SIG-M5 treated with dmso at 0.1 percent for 504 hours (cell line): ENCODE results near the gene DNAJC5.
"Not testable (repeated sequence)": the region's sequence is repeated elsewhere in the genome, so short reads cannot be mapped to it uniquely, and the experiment has no call there.

Source experiments
- DNase-seq: peaks from one replicate; lab custom pipeline; 2025; ENCODE audit not compliant: unreplicated experiment; lab: John Stamatoyannopoulos, UW

Gene DNAJC5, protein sequence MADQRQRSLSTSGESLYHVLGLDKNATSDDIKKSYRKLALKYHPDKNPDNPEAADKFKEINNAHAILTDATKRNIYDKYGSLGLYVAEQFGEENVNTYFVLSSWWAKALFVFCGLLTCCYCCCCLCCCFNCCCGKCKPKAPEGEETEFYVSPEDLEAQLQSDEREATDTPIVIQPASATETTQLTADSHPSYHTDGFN

DNA sequence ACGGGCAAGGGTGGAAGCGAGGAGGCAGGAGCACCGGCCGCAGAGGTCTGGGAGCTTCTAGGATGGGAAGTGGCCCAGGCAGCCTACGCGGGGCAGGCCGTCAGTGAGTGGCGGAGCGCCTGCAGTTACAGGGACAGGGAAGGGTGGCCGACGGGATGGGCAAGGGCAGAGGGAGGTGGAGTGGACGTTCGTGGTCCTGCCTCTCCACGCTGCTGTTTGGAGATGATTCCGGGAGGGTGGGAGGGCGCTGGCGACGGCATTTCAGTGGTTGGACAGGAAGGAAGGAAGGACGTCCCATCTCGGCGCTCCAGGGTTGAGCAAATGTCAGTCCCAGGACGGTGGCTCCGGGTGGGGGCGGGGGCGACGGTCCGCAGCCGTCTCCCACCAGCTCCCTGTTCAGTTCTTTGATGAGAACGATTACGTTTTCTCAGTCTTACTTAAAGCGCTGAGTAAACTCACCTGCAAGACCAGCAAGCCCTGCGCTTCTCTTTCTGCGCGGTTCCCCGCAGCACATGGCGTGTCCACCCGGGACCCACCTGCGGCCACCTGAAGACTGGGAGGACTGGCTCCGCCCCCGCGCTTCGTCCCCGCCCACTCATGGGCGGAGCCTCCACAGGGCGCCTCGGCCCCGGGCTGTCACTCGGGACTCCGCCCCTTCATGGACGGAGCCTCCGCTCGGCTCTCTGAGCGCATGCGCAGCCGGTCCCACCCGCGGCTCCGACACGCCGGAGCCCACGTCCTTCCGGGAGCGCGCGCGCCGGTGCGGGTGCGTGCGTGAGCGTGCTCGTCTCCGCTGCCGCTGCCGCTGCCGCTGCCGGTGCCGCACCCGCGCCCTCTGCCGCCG lies at the start of gene DNAJC5:
Gene DNAJC5 (plus strand): TSS at position 769 of the 844 bp plus-strand sequence. CDS start 33,220 bp downstream, outside the sequence.
- DNase-seq: peak; percentile 84

DNA sequence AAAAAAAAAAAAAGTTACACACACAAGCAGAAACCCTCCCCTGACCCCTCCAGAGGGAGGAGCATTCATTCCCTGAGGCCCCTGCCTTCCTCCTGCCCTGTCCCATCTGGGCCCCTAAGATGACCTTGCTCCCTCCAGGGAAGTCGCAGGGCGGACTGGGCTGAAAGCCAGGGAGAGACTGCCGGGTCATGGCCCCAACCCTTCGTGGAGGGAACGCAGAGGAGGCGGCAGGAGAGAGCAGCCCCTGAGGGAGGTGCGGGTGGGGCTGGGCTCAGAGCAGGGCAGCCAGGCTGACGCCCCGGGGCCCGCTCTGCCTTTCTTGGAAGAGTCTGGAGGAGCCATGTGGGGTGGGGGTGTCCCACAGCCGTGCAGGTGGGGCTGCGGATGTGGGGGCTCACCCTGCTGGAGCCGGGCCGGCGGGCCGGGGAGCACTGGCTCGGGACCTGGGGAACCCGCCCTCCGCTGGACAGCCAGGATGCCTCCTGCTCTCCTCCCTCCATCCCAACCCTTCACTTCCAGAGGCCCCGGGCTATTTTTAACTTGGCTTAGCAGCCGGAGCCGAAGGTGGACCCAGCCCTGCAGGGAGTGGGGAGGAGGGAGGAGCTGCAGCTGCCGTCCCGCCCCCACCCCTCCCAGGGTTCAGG lies 48.7 kb upstream of the DNAJC5 start:
- no peak for DNase-seq

DNA sequence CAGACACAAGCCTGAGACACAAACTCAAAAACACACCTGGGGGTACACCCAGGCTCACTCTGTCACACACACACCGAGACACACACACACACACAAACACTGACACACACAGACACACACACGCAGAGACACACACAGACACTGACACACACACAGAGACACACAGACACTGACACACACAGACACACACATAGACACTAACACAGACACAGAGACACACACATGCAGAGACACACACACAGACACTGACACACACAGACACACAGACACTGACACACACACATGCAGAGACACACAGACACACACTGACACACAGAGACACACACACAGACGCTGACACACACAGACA lies 48.1 kb upstream of the DNAJC5 start:
- no peak for DNase-seq

DNA sequence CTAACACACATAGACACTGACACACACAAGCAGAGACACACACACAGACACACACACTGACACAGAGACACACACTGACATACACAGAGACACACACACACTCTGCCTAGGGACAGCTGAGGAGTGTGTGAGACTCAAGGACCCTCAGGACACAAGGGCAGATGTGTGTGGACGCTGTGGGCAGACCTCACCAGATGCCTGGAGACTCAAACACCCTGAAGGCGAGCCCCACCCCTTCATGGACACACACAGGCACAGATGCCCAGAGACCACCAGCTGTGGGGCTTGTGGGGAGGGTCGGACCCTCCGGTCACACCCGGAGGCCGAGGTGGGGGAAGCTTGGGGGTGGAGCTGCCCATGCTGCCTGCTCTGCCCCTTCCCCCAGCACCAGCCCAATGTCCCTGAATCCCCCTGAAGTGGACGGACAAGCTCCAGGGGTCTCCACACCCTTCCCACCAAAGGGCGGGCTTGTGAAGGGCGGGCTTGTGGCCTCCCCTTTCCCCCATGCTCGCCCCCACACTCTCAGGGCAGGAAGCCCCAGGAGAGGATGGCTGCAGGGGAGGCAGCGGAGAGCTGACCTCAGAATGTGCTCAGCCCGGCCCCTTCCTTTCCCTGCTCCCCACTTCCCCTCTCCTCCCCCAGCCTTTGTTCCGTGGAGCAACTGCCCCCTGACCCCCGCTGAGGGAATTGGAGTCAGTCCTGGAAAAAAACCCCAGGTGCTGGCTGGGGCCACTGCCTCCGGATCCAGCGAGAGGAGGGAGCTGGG lies 47.5 kb upstream of the DNAJC5 start:
- no peak for DNase-seq

DNA sequence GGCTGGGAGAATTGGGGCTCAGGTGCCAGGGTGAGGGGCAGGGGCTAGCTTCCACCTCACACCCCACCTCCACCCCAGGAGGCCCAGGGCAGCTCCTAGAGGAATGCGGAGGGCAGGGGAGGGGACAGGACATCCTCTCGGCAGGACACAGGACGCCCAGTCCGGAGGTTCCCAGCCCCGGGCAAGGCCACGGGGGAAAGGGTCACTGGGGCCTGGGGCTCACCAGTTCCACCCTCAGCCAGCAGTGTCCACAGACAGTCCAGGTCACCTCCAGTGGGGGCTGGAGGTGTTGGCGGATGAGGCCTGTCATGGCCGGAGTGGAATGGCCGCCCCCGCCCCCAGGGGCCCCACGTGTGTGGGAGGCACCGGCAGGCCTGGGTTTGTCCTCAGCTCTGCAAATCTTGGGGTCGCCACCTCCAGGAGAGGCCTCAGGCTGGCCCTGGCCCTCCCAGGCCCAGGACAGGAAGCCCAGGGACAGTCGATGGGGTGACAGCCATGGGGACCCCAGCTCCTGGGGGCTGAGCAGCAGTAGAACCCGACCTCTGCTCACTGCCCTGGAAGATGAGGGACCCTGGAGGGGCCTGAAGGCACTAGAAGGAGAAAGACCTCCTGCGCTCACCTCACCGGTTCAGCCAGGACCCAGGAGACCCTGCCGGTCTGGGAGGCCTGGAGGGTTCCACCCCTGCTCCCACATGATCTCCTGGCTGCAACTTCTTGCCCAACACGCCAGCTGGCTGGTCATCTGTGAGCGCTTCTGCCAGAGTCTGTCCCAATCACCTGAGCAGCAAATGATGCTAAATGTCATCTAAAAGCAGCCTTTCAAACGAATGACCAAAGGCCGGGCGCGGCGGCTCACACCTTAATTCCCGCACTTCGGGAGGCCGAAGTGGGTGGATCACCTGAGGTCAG lies 46.7 kb upstream of the DNAJC5 start:
- no peak for DNase-seq

DNA sequence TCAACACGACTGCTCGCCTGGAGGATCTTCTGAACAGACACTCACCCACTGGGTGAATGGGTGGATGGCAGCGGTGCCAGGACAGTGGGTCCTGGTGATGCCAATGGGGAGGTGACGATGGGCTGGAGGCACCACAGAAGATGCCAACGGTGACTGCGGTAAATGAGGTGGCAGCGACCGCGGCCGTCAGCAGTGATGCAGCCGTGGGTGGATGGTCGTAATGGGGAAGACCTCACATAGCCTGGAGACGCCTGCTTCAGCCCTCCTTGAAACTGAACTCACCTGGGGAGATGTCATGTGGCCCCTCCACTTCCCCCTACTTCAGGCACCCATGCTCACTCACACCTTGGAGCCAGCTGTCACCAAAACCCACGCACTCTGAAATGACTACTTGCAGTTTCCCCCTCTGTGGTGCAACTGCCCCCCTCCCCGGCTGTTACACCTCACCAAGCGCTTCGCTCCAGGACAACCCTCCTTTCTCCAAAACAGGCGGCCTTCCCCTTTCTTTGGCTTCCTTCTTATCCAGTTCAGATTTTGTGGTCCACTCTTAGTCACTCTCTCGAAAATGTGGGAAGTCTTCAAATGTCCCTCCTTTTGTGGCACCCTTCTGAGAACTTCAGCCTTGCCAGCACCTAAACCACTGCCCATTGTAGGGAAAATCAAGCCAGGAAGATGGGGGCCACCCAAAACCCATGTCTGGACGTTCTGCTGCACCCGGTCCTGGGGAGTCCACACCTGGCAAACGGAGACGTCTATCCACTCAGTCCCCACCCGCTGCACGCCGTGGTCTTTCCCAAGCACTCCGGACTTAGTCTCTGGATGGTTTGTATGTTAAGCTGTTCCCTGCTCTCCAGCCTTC lies 44.0 kb upstream of the DNAJC5 start:
- no peak for DNase-seq

DNA sequence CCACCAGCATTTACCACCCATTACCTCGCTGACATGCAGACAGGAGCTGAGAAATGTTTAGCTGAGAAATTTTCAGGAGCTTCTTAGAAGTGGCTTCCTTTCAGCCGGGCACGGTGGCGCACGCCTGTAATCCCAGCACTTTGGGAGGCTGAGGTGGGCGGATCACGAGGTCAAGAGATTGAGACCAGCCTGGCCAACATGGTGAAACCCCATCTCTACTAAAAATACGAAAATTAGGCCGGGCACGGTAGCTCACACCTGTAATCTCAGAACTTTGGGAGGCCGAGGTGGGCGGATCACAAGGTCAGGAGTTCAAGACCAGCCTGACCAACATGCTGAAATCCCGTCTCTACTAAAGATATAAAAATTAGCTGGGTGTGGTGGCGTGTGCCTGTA lies 43.4 kb upstream of the DNAJC5 start:
- not testable (repeated sequence) for DNase-seq

DNA sequence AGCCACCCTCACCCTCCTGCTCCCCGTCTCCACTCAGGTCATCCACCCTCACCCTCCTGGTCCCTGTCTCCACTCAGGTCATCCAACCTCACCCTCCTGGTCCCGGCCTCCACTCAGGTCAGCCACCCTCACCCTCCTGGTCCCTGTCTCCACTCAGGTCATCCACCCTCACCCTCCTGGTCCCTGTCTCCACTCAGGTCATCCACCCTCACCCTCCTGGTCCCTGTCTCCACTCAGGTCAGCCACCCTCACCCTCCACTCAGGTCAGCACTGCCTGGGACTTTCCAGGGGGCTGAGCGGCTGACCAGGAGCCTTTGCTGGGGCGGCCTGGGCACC lies 41.2 kb upstream of the DNAJC5 start:
- not testable (repeated sequence) for DNase-seq

DNA sequence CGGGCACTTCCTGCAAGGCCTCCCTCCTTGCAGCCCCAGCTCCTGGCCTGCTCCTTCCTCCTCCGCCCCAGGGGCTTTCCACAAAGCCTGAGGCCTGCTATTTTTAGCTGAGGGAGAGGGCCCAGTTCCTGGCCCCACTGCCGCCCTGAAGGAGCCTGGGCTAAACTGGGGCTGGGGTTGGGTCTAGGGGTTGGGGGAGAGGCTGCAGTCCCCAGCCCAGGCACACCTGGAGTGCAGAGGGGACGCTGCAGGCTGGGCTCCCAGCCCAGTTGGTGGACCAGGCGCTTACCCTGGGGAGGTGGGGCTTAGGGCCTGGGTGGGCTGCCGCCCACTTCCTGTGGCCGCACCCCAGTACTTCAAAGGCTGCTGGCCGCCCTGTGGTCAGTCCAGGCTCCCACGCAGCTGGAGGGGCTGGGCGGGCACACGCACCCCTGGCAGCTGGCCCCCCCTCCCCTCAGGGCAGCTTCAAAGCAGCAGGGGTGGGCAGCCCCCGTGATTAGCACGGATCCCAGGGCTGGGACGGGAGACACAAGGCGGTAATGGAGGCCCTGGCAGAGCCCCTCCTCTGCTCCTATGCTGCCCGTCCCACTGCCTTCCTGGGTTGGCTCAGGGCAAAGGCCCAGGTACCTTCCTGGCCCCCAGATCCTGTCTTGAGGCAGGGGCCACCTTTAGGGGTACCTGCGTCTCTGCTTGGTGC lies 40.7 kb upstream of the DNAJC5 start:
- no peak for DNase-seq

DNA sequence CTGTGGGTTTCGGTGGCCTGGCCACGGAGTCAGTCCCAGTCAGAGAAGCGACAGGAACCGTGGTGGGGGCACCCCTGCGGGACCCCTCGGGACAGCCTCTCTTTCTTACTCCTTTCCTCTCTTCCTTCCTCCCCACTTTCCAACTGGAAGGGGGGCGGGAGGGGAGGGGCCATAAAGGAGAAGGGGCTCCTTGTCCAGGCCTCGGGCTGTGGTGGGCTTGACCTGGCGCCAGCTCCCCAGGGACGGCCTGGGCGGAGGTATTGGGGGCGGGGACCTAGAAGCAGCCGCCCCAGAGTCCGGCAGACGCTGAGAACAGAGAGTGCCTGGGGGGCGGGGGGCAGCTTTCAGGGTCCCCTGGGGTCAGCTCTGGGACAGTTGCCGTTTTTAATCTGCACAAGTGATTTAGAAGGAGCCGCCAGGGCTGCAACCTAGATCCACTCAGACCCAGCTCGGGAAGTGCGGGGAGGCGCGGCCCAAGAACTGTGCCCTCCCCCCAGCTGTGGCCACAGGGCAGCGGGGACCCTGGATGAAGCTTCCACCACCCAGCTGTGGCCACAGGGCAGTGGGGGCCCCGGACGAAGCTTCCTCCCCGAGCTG lies 40.1 kb upstream of the DNAJC5 start:
- no peak for DNase-seq

DNA sequence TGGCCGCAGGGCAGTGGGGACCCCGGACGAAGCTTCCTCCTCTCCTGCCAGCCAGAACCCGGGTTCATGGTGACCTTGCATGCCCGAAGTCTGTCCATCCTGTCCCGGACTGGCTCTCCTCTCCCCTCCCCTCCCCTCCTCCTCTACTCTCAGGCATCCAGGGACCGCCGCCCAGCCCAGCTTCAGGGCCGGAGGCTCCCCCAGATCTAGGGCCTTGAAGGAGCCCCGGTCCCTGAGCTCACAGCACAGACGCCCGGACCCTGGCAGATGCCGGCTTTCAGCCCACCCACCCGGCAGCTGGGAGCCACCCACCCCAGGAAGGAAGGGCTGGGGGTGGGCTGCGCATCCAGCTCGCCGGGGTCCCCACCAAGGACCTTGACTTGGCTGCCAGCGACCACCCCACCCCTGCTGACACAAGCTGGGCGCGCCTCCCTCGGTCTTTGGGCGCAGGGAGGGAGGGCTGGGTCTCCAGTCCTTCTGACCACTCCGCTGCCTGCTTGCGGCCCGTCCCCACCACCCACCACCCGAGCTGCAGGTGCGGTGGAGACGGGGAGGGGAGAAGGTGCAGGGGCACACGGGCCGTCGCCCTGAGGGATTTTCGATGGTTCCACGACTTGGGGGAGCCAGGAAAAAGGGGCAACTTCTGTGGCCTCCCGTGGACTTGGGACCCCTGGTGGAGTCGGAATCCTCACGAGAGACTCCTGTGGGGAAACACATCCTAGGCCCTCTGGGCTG lies 39.4 kb upstream of the DNAJC5 start:
- no peak for DNase-seq

DNA sequence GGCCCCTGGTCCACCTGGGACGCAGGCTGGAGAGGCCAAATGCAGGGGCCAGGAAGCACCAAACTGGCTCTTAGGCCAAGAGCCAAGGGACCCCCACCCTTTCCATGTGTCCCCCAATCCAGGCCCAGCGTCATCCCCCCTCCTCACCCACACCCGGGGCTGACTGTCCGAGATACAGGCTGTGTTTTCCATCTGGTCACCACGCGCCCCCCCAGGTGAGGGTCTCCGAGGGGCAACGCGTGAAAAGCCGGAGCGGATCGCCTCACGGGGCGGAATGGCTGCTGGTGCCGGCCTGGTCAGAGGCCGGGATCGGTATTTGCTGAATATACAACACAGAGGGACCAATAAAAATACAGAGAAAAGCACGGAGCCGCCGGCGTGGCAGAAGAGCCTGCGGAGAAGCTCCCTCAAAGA lies 38.8 kb upstream of the DNAJC5 start:
- no peak for DNase-seq

DNA sequence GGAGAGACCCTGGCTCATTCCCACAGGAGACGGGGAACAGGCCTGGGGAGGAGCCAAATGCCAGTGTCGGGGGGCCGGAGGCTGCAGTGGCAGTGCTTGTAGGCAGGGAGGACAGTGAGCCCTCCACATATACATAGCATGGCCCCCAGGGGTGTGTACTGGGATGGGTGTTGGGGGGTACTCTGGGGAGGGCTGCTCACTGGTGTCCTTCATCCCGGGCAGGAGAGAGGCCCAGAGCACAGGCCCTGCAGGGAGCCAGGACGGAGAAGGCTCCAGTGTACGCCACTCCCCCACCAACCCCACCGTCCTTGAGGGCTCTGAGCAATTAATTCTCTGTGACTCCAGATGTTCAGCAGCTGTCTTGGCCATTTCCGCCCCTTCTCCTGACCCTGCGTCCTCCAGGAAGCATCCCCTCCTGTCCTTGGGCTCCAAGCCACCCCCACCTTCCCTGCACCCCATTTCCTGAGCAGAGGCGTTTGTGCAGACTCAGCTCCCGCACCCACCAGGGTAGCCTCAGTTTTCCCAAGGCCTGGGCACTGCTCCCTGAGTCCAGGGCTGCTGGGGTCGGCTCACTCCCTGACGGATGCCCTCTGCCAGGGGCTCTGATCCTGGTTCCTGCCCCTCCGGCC lies 37.0 kb upstream of the DNAJC5 start:
- DNase-seq: no peak

DNA sequence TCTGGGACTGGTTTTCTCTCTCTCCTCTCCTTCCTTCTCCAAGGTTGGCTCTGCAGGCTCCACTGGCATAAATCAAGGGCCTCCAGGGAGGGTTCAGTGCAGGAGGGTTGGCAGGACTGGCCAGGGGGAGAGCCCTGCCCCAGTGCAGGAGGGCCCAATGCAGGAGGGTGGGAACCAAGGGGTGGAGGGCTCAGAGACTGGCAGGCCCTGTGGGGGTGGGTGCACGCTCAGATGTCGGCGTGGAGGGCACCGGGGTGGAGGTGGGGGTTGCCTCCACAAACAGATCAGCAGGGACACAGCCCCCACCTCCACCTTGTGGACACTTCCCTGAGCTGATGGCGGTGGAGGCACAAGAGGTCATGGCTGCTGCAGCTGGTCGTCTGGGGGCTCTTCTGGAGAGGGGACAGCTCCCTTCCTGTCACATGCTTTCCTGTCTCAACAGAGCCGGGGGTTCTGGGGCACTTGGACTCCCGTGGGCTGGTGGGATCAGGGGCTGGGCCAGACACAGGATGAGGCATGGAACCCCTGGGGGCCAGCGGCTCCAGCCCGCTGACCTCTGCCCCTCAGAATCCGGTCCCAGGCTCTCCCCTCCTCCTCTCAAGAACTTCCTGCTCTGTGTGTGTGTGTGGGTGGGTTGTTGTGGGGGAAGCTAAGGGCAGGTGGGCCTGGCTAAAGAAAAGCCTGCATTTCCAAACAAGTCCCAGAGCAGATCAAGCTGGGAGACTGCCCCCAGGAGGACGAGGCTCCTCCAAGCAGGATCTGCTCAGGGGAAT lies 36.3 kb upstream of the DNAJC5 start:
- DNase-seq: no peak

DNA sequence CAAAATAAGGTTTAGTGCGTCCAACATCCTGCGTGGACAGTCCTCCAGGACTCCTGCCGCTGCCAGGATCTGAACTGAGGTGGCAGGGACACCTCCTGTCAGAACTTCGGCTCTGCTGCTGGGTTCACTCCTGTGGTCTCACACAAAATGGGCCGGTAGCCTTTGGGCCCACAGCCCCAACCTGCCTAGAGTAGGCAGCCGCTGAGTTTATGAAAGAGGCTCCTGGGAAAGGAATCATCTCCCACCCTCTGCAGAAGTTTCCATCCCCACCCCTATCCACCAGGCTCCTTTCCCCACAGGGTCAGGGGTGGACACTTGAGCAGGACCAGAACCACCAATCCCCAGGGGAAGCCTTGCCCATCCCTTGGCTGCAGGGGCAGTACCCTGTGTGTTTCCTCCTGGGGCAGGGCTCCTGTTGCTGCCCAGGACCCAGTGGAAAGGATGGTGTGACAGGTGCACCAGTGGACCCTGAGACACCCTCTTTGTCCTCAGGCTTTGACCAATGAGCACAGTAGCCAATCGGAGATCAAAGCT lies 35.7 kb upstream of the DNAJC5 start:
- no peak for DNase-seq

DNA sequence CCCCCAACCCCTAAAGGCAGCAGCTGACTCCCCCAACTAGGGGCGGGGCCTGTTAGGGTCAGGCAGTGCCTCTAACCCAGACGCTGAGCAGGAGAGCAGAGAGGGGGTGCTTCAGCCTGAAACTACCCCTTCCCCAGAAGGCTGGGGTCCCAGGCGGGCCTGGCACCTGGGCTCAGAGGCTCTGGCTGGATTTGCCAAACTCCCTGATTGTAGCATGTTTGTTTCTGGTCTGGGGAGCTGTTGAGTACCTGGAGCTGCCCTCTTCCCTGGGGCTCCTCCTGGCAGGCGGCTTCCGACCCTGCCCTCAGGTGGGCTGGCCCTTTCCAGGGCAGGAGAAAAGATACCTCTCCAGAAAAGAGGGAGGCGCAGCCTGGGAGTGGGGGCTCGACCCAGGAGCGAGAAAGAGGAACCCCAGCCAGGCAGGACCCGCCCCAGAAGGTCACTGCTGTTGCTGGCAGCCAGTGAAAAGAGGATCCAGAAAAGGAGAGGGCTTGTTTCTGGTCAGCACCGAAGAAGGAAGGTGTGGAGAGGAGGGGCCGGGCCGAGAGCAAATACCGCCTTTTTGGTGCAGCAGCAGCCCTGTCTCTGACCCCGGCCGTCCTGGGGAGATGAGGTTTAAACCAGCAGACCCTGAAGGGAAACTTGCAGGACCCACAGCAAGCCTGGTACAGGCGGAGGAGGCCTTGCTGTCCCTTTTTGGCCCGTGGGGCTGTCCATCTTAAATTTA lies 34.4 kb upstream of the DNAJC5 start:
- DNase-seq: no peak
